Stomach (tissue), 9 donors: ENCODE results near the gene ITPKB. TPM values are rescaled to one million over a fixed set of nuclear protein-coding genes. Genes with fewer than 3 reads are reported as not detected.
"Not testable (repeated sequence)": the region's sequence is repeated elsewhere in the genome, so short reads cannot be mapped to it uniquely, and the experiment has no call there.

Experiments
- DNase-seq, 2 donors: peaks; one replicate each; pipeline versions ENCODE4 v3.0.0 to v3.0.0-alpha.2; 2013 to 2019
- H3K27ac ChIP-seq, 5 donors: fragments of 200-600 bp in 4 of 5; sonication (generic) in 4 of 5; one replicate each; pipeline ENCODE4 v1.5.1; 2013 to 2019; ENCODE audit warnings: mild to moderate bottlenecking in 1 of 5, moderate library complexity in 1 of 5
- H3K27me3 ChIP-seq, 3 donors: fragments of 200-600 bp; sonication (generic); one replicate each; pipeline ENCODE4 v1.5.1; 2017 to 2019; ENCODE audit warnings: mixed run types in 1 of 3
- H3K36me3 ChIP-seq, 4 donors: fragments of 200-600 bp; sonication (generic); 1 replicate in 3 of 4; 2 replicates in 1 of 4; pipeline ENCODE4 v1.5.1; 2016 to 2019
- H3K4me1 ChIP-seq, 4 donors: fragments of 200-600 bp; sonication (generic); one replicate each; pipeline ENCODE4 v1.5.1; 2016 to 2019
- H3K4me3 ChIP-seq, 4 donors: fragments of 200-600 bp; sonication (generic) in 3 of 4; one replicate each; pipeline ENCODE4 v1.5.1; 2016 to 2019; ENCODE audit warnings: mild to moderate bottlenecking in 1 of 4
- H3K9me3 ChIP-seq, 4 donors: fragments of 200-600 bp; sonication (generic); one replicate each; pipeline ENCODE4 v1.5.1; 2016 to 2019
- EP300 ChIP-seq: sonication (generic); formaldehyde crosslinking; IDR thresholded peaks from one replicate; pipeline ENCODE4 v1.6.1; 2017; ENCODE audit warnings: antibody characterized with exemption
- POLR2A ChIP-seq, 4 donors: fragments of 450-650 bp; IDR thresholded peaks; one replicate each; pipeline ENCODE4 v1.6.1; 2016; ENCODE audit warnings: antibody characterized with exemption in 4 of 4, control low read depth in 2 of 4, mild to moderate bottlenecking in 1 of 4, moderate library complexity in 1 of 4
- POLR2AphosphoS5 ChIP-seq, 3 donors: sonication (generic); formaldehyde crosslinking; IDR thresholded peaks; one replicate each; pipeline ENCODE4 v1.6.1; 2016; ENCODE audit warnings: antibody characterized with exemption in 3 of 3
- WGBS, 5 donors: extraction: QIAGEN DNeasy Blood & Tissue Kit in 3 of 5; methylation state at CpG; one replicate each; pipeline versions ENCODE4 v1.1.5 to v1.1.7; 2013 to 2018; 5-methylcytosine and 5-hydroxymethylcytosine counted together
- intact Hi-C: fragments of 100-400 bp; cut with DNase I; formaldehyde crosslinking; loops from one replicate; pipeline ENCODE4 v1.15.1; 2023; ENCODE audit warnings: low total_unique reads
- polyA plus RNA-seq, 3 donors: library from polyadenylated mRNA; stranded (reverse); fragments of 200-250 nt; gene quantifications; one replicate each; pipeline ENCODE4 v1.2.3, GENCODE V29; 2013
- total RNA-seq, 5 donors: library from RNA; depleted of rRNA; stranded (reverse); fragments of >200 nt; gene quantifications; one replicate each; pipeline versions ENCODE4 v1.1.0 to v1.2.3, GENCODE V29; 2014 to 2016
- TF ChIP-seq, protein P1 (sequence below), 7 experiments: fragments of 450-650 bp in 4 of 7; fragments of 200-600 bp in 3 of 7; sonication (generic) in 3 of 7; IDR thresholded peaks; one replicate each; pipeline ENCODE4 v1.5.1; 2016 to 2019; ENCODE audit warnings: antibody characterized with exemption in 7 of 7, control low read depth in 2 of 7, mild to moderate bottlenecking in 1 of 7
- donor health status: healthy with polysubstance abuse.
- donor health status: Bipolar disorder and iron deficiency.
- donor health status: healthy.

ITPKB gene
- total and polyA plus RNA-seq, 8 donors: 3.8 to 38.8 (median 19.1) TPM

DNA sequence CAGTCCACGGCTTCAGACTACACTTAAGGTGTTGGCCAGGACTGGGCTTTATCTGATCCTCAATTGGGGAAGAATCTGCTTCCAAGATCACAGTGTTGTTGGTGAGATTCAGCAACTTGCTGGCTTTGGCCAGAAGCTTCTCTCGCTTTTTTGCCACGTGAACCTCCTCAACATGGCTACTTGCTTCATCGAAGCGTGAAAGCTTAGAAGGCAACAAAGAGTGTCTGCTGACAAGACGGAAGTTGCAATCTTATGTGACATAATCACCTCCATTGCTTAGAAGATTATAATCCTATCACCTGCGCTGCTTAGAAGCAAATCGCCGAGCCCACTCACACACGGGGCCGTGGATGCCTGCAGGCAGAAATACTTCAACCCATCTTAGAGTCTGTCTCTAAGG is 10.4 kb upstream of the ITPKB start:
- intact Hi-C loops: no loop called here
- no peaks in the 10 kb centered on the region for H3K36me3 ChIP-seq
- no peaks in the 10 kb centered on the region for H3K4me1 ChIP-seq
- no peak for TF ChIP-seq EP300
- no peak for TF ChIP-seq POLR2A (IDR thresholded peaks at IDR 0.05)
- TF ChIP-seq, protein P1, sequence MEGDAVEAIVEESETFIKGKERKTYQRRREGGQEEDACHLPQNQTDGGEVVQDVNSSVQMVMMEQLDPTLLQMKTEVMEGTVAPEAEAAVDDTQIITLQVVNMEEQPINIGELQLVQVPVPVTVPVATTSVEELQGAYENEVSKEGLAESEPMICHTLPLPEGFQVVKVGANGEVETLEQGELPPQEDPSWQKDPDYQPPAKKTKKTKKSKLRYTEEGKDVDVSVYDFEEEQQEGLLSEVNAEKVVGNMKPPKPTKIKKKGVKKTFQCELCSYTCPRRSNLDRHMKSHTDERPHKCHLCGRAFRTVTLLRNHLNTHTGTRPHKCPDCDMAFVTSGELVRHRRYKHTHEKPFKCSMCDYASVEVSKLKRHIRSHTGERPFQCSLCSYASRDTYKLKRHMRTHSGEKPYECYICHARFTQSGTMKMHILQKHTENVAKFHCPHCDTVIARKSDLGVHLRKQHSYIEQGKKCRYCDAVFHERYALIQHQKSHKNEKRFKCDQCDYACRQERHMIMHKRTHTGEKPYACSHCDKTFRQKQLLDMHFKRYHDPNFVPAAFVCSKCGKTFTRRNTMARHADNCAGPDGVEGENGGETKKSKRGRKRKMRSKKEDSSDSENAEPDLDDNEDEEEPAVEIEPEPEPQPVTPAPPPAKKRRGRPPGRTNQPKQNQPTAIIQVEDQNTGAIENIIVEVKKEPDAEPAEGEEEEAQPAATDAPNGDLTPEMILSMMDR (IDR thresholded peaks at IDR 0.05): no peak
- TF ChIP-seq POLR2AphosphoS5 (IDR thresholded peaks at IDR 0.05): no peak
- H3K27me3 ChIP-seq: no peaks in the 10 kb centered on the region
- DNase-seq: no peak
- no peaks in the 10 kb centered on the region for H3K9me3 ChIP-seq
- H3K4me3 ChIP-seq: no peak overlapping the region
- no peak overlapping the region for H3K27ac ChIP-seq
- WGBS, 5 donors: 84 to 91% (median 88%) methylated on average over 11 of the region's 11 CpGs

DNA sequence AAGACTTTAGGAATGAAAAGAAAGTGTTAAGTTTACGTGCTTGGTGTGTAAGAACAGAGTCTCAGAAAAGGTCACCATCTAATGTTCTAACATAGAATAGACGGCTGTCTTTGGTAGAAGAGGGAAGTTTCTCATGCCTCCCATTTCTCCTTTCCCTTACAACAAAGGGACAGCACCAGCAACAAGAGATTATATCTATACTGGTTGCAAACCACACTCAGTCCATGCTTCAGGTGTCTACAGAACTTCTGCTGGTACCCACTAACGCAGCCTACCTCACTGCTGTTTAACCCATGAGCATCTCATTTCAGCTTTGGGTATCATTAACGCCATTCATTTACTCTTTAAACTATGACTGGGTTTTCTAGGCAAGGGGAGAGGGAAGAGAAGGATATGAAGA is 9.2 kb upstream of the ITPKB start:
- Histone ChIP-seq H3K4me1 (no peaks in the 10 kb centered on the region), H3K36me3 (no peaks in the 10 kb centered on the region), H3K4me3 (no peak overlapping the region), H3K9me3 (no peaks in the 10 kb centered on the region), H3K27me3 (no peaks in the 10 kb centered on the region), H3K27ac (no peak overlapping the region)
- DNase-seq: no peak
- intact Hi-C loops: no loop called here
- 77 to 79% (median 77%) methylated on average over 4 of the region's 4 CpGs for WGBS, 5 donors
- TF ChIP-seq EP300 (no peak), POLR2AphosphoS5 (IDR thresholded peaks at IDR 0.05) (no peak), POLR2A (IDR thresholded peaks at IDR 0.05) (no peak)
- TF ChIP-seq, protein P1 (IDR thresholded peaks at IDR 0.05): no peak

DNA sequence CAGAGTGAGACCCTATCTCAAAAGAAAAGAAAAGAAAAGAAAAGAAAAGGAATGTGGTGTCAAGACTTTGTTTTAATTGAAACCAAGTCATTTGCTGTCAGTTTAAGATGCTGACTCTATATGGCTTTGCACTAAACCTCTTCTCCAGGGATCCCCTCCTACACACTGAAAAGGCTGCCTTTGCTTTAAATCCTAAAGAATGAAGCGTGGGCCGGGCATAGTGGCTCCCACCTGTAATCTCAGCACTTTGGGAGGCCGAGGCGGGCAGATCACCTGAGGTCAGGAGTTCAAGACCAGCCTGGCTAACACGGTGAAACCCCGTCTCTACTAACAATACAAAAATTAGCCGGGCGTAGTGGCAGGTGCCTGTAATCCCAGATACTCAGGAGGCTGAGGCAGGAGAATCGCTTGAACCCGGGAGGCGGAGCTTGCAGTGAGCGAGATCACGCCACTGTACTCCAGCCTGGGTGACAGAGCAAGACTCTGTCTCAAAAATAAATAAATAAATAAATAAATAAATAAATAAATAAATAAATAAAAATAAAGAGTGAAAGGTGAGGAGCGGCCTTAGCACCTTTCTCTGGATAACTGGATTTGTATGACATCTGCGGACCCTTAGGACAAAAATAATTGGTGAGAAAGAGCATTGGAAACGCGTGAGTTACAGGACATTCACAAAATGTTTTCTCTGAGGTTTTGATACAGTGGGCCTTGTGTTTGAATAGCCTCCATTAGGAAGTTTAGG is 8.6 kb upstream of the ITPKB start:
- 92 to 95% (median 94%) methylated on average over 17 of the region's 17 CpGs for WGBS, 5 donors
- intact Hi-C loops, H3K36me3 ChIP-seq, H3K27me3 ChIP-seq, DNase-seq, H3K4me3 ChIP-seq, H3K4me1 ChIP-seq, H3K27ac ChIP-seq, H3K9me3 ChIP-seq: not testable (repeated sequence)

DNA sequence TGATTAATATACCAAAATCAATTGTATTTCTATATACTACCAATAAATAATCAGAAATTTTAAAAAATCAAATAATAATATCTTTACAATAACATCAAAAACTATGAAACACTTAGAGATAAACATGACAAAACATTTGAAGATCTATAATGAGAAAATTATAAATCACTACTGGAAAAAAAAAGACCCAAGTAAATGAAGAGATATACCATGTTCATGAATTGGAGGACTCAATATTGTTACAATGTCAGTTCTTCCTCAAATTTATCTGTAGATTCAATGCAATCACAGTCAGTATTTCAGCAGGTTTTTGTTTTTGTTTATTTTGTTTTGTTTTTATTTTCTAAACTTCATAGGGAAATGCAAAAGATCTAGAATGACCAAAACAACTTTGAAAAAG is 4.2 kb upstream of the ITPKB start:
- Histone ChIP-seq H3K9me3 (no peaks in the 10 kb centered on the region), H3K27ac (no peak overlapping the region), H3K4me1 (peaks cover 0 to 12% (median 6%) of the 10 kb centered on the region in 4 donors), H3K4me3 (no peak overlapping the region), H3K27me3 (no peaks in the 10 kb centered on the region), H3K36me3 (no peaks in the 10 kb centered on the region)
- DNase-seq: no peak
- TF ChIP-seq POLR2AphosphoS5 (IDR thresholded peaks at IDR 0.05): no peak
- TF ChIP-seq, protein P1 (IDR thresholded peaks at IDR 0.05): no peak
- TF ChIP-seq POLR2A (IDR thresholded peaks at IDR 0.05): no peak
- TF ChIP-seq EP300: no peak
- intact Hi-C loops: no loop called here

DNA sequence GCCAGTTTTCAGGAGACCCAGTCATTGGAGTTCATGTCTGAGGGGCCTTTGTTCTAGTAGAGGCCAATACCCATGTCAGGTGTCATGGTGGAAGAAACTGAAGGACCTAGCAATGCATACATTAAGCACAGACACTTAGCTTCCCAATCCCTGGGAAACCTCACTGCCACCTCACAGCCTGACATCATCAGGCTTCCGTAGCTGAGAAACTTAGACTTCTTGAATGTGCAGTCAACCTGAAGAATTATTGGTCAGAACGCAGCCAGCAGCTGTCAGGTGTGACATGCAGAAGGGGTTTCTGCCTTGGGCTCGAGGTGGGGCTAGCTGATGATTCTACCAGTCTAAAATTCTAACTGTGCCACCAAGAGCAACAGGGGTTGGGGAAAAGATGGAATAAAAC is 1.9 kb upstream of the ITPKB start:
- no peaks in the 10 kb centered on the region for H3K27me3 ChIP-seq
- no peak overlapping the region for H3K27ac ChIP-seq
- WGBS, 5 donors: 77 to 95% (median 87%) methylated on average over 3 of the region's 3 CpGs
- H3K9me3 ChIP-seq: no peaks in the 10 kb centered on the region
- intact Hi-C loops: no loop called here
- H3K4me3 ChIP-seq: no peak overlapping the region
- H3K4me1 ChIP-seq: peaks cover 0 to 26% (median 19%) of the 10 kb centered on the region in 4 donors
- peaks cover 0 to 8% (median 0%) of the 10 kb centered on the region in 4 donors for H3K36me3 ChIP-seq
- no peak for DNase-seq
- TF ChIP-seq, protein P1 (IDR thresholded peaks at IDR 0.05): no peak
- TF ChIP-seq POLR2AphosphoS5 (IDR thresholded peaks at IDR 0.05) (no peak), POLR2A (IDR thresholded peaks at IDR 0.05) (no peak), EP300 (no peak)
